Heart left ventricle (tissue), 16 donors: ENCODE measurements around the gene DPP10. TPM values are rescaled to one million over a fixed set of nuclear protein-coding genes. Genes with fewer than 3 reads are reported as not detected.

Experiments
- ATAC-seq, 4 donors: fragments of 200-7000 bp; cut with Tn5 transposase; one replicate each; pipeline ENCODE4 v1.9.1; 2020 to 2022; ENCODE audit warnings: moderate library complexity in 4 of 4, mild to moderate bottlenecking in 3 of 4, moderate number of reproducible peaks in 1 of 4
- DNase-seq, 5 donors: peaks; one replicate each; pipeline ENCODE4 v3.0.0-alpha.2; 2020
- H3K27ac ChIP-seq, 12 donors: fragments of 200-600 bp; sonication (generic) in 4 of 12; one replicate each; pipeline versions ENCODE4 v1.5.0 to v1.8.0; 2016 to 2022; ENCODE audit warnings: mild to moderate bottlenecking in 2 of 12
- H3K27me3 ChIP-seq, 9 donors: fragments of 200-600 bp; sonication (generic) in 2 of 9; one replicate each; pipeline versions ENCODE4 v1.5.1 to v1.8.0; 2016 to 2022; ENCODE audit warnings: mild to moderate bottlenecking in 3 of 9
- H3K36me3 ChIP-seq, 9 donors: fragments of 200-600 bp; sonication (generic) in 2 of 9; one replicate each; pipeline versions ENCODE4 v1.5.0 to v1.8.0; 2018 to 2022; ENCODE audit warnings: mild to moderate bottlenecking in 2 of 9
- H3K4me1 ChIP-seq, 12 donors: fragments of 200-600 bp; sonication (generic) in 4 of 12; one replicate each; pipeline versions ENCODE4 v1.5.0 to v1.8.0; 2016 to 2022; ENCODE audit warnings: mild to moderate bottlenecking in 3 of 12
- H3K4me3 ChIP-seq, 12 donors: fragments of 200-600 bp; sonication (generic) in 4 of 12; one replicate each; pipeline versions ENCODE4 v1.5.0 to v1.8.0; 2017 to 2022; ENCODE audit warnings: mild to moderate bottlenecking in 9 of 12, moderate library complexity in 4 of 12
- H3K9me3 ChIP-seq, 12 donors: fragments of 200-600 bp; sonication (generic) in 4 of 12; one replicate each; pipeline versions ENCODE4 v1.5.0 to v1.8.0; 2016 to 2022; ENCODE audit warnings: mild to moderate bottlenecking in 1 of 12
- POLR2A ChIP-seq, 2 donors: fragments of 450-650 bp; IDR thresholded peaks; one replicate each; pipeline ENCODE4 v1.6.1; 2017; ENCODE audit warnings: antibody characterized with exemption in 2 of 2, mild to moderate bottlenecking in 2 of 2, moderate library complexity in 2 of 2
- WGBS, 4 donors: extraction: QIAGEN DNeasy Blood & Tissue Kit in 2 of 4; methylation state at CpG; one replicate each; pipeline versions ENCODE4 v1.1.5 to v1.1.7; 2013 to 2018; 5-methylcytosine and 5-hydroxymethylcytosine counted together
- intact Hi-C, 10 donors: fragments of 100-400 bp; cut with DNase I; formaldehyde crosslinking; loops; one replicate each; pipeline versions ENCODE4 v1.11.1 to v1.14.2; 2022
- polyA plus RNA-seq, 2 donors: library from polyadenylated mRNA; stranded (reverse); fragments of 200-250 nt; gene quantifications; one replicate each; pipeline ENCODE4 v1.2.3, GENCODE V29; 2013
- total RNA-seq, 9 donors: library from RNA; depleted of rRNA in 2 of 9; stranded (reverse); fragments of >200 nt in 2 of 9; fragmentation: NEBNext Ultra II Directional in 3 of 9; extraction: Animal tissue kit (Norgen Biotek cat#: 25700) in 3 of 9; gene quantifications; one replicate each; pipeline versions ENCODE4 v1.1.0 to v1.2.4, GENCODE V29; 2016 to 2023
- TF ChIP-seq, protein P1 (sequence below), 12 donors: fragments of 200-600 bp; sonication (generic) in 4 of 12; IDR thresholded peaks; one replicate each; pipeline versions ENCODE4 v1.5.0 to v1.8.0; 2018 to 2022; ENCODE audit warnings: antibody characterized with exemption in 12 of 12, mild to moderate bottlenecking in 5 of 12
- donor health status: ischemic (EF 13 %, LVEDD 7.1; RV severe dilation, severe dysfunction).
- donor health status: healthy with polysubstance abuse.
- donor health status: DM: no; HTN: yes; CAD: no.
- donor health status: DM: no; HTN: no; CAD: no.
- donor health status: ischemic (EF 25% LVEDD 6.9; RV normal size, moderate dysfunction).
- donor health status: ischemic (EF 25% LVEDD 5.7; RV mildly dilated, moderate dysfunction).
- donor health status: healthy.
- donor health status: DM: yes; HTN: yes; CAD: no.
- donor health status: ischemic (EF 35%, LVEDD 5.7; RV mildly dilated, moderate dysfunction).
- donor health status: nonischemic (EF 11% LVEDD 7.7; RV severe dilation, severe dysfunction).
- donor health status: DM: yes; HTN: yes; CAD: no.
- donor health status: PGD.
- donor health status: ischemic (EF 29% LVEDD 5.4; RV normal size, mild dysfunction).
- donor health status: nonischemic (EF 23%, LVEDD 6.1; RV moderate dilation, normal function).

Gene DPP10
- total and polyA plus RNA-seq, 11 donors = 0.88 TPM; not detected in 10

DNA sequence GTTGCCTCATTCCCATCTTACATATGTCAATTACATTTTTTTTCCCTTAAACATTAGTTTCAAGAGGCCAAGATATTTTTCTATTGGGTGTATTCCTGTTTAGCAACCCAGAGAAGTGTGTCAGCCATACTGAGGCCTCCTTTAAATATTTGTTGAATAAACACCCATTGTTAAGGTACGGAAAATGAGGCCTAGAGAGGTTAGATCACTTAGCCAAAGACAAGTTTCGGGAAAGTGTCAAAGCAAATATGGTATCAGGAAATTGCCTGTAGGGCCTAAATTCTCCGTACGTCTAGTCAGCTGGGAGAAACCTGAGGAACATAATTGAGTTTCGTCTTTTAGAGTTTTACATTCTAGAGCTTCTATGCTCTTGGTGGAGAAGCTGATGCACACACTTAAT, 1138.3 kb downstream of the DPP10 start:
- 84 to 89% (median 86%) methylated on average over 5 of the region's 5 CpGs for WGBS, 4 donors
- DNase-seq (no peak), ATAC-seq (no peak)
- Histone ChIP-seq H3K9me3 (peaks cover 0 to 2% (median 0%) of the 10 kb centered on the region in 12 donors), H3K4me3 (no peak overlapping the region), H3K36me3 (no peaks in the 10 kb centered on the region), H3K27me3 (no peaks in the 10 kb centered on the region), H3K27ac (no peak overlapping the region), H3K4me1 (no peaks in the 10 kb centered on the region)
- no peak for TF ChIP-seq POLR2A (IDR thresholded peaks at IDR 0.05)
- TF ChIP-seq, protein P1, sequence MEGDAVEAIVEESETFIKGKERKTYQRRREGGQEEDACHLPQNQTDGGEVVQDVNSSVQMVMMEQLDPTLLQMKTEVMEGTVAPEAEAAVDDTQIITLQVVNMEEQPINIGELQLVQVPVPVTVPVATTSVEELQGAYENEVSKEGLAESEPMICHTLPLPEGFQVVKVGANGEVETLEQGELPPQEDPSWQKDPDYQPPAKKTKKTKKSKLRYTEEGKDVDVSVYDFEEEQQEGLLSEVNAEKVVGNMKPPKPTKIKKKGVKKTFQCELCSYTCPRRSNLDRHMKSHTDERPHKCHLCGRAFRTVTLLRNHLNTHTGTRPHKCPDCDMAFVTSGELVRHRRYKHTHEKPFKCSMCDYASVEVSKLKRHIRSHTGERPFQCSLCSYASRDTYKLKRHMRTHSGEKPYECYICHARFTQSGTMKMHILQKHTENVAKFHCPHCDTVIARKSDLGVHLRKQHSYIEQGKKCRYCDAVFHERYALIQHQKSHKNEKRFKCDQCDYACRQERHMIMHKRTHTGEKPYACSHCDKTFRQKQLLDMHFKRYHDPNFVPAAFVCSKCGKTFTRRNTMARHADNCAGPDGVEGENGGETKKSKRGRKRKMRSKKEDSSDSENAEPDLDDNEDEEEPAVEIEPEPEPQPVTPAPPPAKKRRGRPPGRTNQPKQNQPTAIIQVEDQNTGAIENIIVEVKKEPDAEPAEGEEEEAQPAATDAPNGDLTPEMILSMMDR (IDR thresholded peaks at IDR 0.05) = no peak
- intact Hi-C loops = no loop called here

DNA sequence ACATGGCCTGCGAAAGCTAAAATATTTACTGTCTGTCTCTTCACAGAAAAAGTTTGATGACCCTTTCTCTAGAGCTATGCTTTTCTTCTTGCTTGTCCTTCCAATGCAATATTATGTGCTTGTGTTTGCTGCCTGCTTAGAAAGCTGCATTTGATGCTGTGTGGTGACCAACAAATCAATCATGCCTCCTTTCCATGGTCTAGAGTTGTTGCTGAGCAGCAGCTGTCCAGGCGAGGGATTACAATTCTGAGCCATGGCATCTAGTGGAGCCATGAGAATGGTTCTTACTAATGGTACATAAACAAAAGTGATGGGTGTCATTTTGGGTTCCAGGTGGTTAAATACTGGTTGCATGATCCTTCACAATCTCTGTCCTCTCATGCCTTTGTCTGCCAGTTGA, 1142.1 kb downstream of the DPP10 start:
- Histone ChIP-seq H3K9me3 (peaks cover 0 to 2% (median 0%) of the 10 kb centered on the region in 12 donors), H3K27ac (no peak overlapping the region), H3K4me3 (no peak overlapping the region), H3K4me1 (no peaks in the 10 kb centered on the region), H3K27me3 (no peaks in the 10 kb centered on the region), H3K36me3 (no peaks in the 10 kb centered on the region)
- intact Hi-C loops = no loop called here
- TF ChIP-seq POLR2A (IDR thresholded peaks at IDR 0.05) = no peak
- TF ChIP-seq, protein P1 (IDR thresholded peaks at IDR 0.05) = no peak
- WGBS, 4 donors = 86 to 91% (median 88%) methylated on average over 2 of the region's 2 CpGs
- DNase-seq (no peak), ATAC-seq (no peak)

DNA sequence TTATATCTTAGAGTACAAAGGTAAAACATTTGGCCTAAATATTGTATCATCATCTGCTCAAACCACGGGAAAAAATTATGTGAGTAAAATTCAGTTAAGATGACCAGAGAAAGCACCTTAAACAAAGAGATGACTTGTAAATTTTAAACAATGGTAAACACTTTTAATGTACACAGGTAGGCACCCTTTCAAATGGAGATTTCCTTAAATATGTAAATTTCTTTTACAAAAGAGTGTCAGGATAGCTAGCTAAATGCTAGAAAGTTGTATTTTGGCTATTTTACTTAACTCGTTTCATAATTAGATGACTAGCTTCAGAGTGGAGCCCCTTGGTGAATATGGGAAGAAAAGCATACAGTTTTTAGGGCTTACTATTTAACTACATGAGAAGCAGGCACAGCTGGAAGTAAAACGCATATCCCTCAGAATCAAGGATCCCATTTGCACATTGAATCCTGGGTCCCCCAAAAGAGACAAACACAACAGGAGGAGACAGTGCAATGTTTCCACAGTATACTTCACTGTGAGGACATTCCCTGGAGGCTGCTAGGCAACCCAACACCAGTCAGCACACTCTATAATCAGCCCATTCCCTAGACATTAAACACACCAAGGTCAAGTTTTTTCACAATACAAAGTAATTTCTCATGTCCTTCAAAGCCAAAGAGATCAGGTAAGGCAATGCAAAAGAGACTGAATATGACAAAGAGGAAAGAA, 1154.4 kb downstream of the DPP10 start:
- Histone ChIP-seq H3K4me1 (no peaks in the 10 kb centered on the region), H3K27ac (no peak overlapping the region), H3K4me3 (no peak overlapping the region), H3K36me3 (no peaks in the 10 kb centered on the region), H3K9me3 (peaks cover 0 to 10% (median 0%) of the 10 kb centered on the region in 12 donors), H3K27me3 (no peaks in the 10 kb centered on the region)
- ATAC-seq (no peak), DNase-seq (no peak)
- no peak for TF ChIP-seq POLR2A (IDR thresholded peaks at IDR 0.05)
- TF ChIP-seq, protein P1 (IDR thresholded peaks at IDR 0.05) = no peak
- 30 to 43% (median 39%) methylated on average over 3 of the region's 3 CpGs for WGBS, 4 donors
- intact Hi-C loops = no loop called here

DNA sequence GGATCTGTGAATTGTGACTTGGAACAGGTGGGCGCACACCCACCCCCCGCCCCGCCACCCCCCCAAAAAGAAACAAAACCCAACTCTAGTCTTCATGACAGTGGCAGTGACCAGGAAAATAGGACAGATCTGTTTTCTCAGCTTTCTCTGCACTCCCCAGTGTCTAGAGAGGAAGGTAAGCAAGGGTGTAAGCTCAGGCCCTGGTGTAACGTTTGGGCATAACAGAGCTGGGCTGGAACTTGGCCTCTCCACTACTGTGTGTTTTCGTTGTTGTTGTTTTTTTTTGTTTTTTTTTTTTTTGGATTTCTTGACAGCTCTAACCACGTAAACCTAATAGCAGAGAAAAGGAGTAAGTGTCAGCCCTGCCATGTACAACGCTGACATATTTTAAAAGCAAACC, 1160.8 kb downstream of the DPP10 start:
- H3K27ac ChIP-seq = no peak overlapping the region
- intact Hi-C loops = no loop called here
- no peaks in the 10 kb centered on the region for H3K27me3 ChIP-seq
- WGBS, 4 donors = 73 to 78% (median 76%) methylated on average over 7 of the region's 7 CpGs
- no peak for ATAC-seq
- TF ChIP-seq POLR2A (IDR thresholded peaks at IDR 0.05) = no peak
- TF ChIP-seq, protein P1 (IDR thresholded peaks at IDR 0.05) = no peak
- no peak overlapping the region for H3K4me3 ChIP-seq
- DNase-seq = no peak
- H3K9me3 ChIP-seq = no peaks in the 10 kb centered on the region
- no peaks in the 10 kb centered on the region for H3K36me3 ChIP-seq
- no peaks in the 10 kb centered on the region for H3K4me1 ChIP-seq
